Thoracic aorta (tissue), 2 donors: ENCODE results near the gene CNTNAP2. TPM values are rescaled to one million over a fixed set of nuclear protein-coding genes. Genes with fewer than 3 reads are reported as not detected.

Experiments used
- ATAC-seq: fragments of 150-250 bp; one replicate; pipeline ENCODE4 v1.8.0; 2017; ENCODE audit warnings: low read depth; ENCODE audit not compliant: insufficient number of reproducible peaks, low FRiP score
- DNase-seq: peaks from one replicate; pipeline ENCODE4 v3.0.0-alpha.2; 2020; ENCODE audit warnings: low spot score
- H3K27ac ChIP-seq, 2 donors: fragments of 200-600 bp; sonication (generic); 1 replicate in 1 of 2; 2 replicates in 1 of 2; pipeline ENCODE4 v1.5.1; 2016; ENCODE audit warnings: mild to moderate bottlenecking in 2 of 2, moderate library complexity in 2 of 2
- H3K27me3 ChIP-seq: fragments of 200-600 bp; sonication (generic); replicated peaks from 2 replicates; pipeline ENCODE4 v1.6.0; 2016; ENCODE audit warnings: mild to moderate bottlenecking; ENCODE audit not compliant: insufficient read depth
- H3K36me3 ChIP-seq: fragments of 200-600 bp; sonication (generic); one replicate; pipeline ENCODE4 v1.5.1; 2016
- H3K4me1 ChIP-seq, 2 donors: fragments of 200-600 bp; sonication (generic); 1 replicate in 1 of 2; 2 replicates in 1 of 2; pipeline versions ENCODE4 v1.5.1 to v1.6.0; 2016; ENCODE audit warnings: low read depth in 2 of 2, mild to moderate bottlenecking in 1 of 2; ENCODE audit not compliant: control insufficient read depth in 1 of 2
- H3K4me3 ChIP-seq: fragments of 200-600 bp; sonication (generic); 2 replicates; pipeline ENCODE4 v1.5.1; 2016; ENCODE audit warnings: mild to moderate bottlenecking
- H3K9me3 ChIP-seq: fragments of 200-600 bp; sonication (generic); 2 replicates; pipeline ENCODE4 v1.5.1; 2016
- total RNA-seq, 2 donors: library from RNA; depleted of rRNA; stranded (reverse); fragments of >200 nt; gene quantifications; one replicate each; pipeline versions ENCODE4 v1.1.0 to v1.2.3, GENCODE V29; 2016
- TF ChIP-seq, protein P1 (sequence below): fragments of 200-600 bp; sonication (generic); IDR thresholded peaks from one replicate; pipeline ENCODE4 v1.5.1; 2019; ENCODE audit warnings: antibody characterized with exemption

Gene CNTNAP2
- total RNA-seq, 2 donors from 2014 or later: not detected

DNA sequence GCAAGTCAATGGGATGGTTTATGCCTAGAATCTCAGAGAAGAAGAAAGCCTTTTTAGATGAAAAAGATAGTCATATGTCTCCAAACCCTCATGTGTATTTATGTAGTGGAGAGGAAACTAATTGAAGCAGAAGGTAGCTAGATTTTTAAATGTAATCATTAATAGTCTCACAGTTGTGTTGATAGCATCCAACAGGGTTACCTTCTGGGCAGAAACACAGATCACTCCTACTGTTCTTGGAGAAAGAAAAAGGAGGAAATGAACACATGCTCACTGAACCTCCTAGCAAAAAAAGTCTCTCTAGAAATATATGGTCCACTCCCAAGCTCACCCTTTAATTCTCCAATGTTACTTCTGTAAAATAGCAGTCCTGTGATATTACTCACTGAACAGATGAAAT is 1696.7 kb downstream of the CNTNAP2 start:
- TF ChIP-seq, protein P1, sequence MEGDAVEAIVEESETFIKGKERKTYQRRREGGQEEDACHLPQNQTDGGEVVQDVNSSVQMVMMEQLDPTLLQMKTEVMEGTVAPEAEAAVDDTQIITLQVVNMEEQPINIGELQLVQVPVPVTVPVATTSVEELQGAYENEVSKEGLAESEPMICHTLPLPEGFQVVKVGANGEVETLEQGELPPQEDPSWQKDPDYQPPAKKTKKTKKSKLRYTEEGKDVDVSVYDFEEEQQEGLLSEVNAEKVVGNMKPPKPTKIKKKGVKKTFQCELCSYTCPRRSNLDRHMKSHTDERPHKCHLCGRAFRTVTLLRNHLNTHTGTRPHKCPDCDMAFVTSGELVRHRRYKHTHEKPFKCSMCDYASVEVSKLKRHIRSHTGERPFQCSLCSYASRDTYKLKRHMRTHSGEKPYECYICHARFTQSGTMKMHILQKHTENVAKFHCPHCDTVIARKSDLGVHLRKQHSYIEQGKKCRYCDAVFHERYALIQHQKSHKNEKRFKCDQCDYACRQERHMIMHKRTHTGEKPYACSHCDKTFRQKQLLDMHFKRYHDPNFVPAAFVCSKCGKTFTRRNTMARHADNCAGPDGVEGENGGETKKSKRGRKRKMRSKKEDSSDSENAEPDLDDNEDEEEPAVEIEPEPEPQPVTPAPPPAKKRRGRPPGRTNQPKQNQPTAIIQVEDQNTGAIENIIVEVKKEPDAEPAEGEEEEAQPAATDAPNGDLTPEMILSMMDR: no peak
- H3K27me3 ChIP-seq: no peaks in the 10 kb centered on the region
- H3K9me3 ChIP-seq: no peaks in the 10 kb centered on the region
- no peak for ATAC-seq
- DNase-seq: no peak
- H3K36me3 ChIP-seq: no peaks in the 10 kb centered on the region
- no peak overlapping the region for H3K4me3 ChIP-seq
- peaks cover 0 to 5% of the 10 kb centered on the region in 2 donors for H3K4me1 ChIP-seq
- no peak overlapping the region for H3K27ac ChIP-seq

DNA sequence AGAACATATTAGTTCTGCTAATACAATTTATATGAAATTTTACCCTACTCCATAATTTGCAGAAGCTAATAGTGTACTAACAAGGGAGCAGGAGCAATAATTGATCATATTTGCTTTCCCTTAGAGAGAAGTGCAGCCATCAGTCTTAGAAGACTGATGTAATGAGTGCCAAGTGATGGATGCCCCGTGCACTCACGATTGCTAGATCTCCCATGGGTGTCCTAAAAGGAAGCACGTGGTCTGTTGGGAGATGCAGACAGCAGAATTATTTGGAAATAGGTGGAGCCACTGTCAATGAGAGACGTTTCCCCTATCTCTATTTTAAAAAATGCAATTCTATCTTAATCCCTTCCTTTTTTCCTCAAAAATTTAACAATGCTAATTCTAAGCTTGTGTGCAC is 1701.7 kb downstream of the CNTNAP2 start:
- Histone ChIP-seq H3K36me3 (no peaks in the 10 kb centered on the region), H3K4me3 (no peak overlapping the region), H3K27ac (no peak overlapping the region), H3K27me3 (no peaks in the 10 kb centered on the region), H3K4me1 (no peaks in the 10 kb centered on the region), H3K9me3 (no peaks in the 10 kb centered on the region)
- DNase-seq (no peak), ATAC-seq (no peak)
- TF ChIP-seq, protein P1: no peak

DNA sequence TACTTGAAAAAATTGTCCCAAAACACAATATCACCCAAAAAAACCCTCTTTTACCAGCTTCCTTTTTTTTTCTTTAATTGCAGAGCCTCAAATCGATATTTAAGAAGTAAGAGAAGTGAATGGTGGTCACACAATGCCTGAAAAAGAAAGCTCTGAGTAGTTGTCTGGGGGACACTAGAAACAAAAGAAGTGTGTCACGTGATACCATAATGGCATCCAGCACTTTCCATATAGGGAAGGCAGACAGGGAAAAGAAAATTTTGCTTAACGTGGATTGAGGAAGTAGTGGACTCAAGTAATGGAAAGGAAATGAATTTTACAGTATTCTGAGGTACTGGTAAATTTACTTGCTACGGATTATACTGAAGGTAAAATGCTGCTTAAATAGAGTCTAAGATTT is 1708.1 kb downstream of the CNTNAP2 start:
- H3K4me3 ChIP-seq: no peak overlapping the region
- ATAC-seq (no peak), DNase-seq (no peak)
- no peaks in the 10 kb centered on the region for H3K27me3 ChIP-seq
- H3K27ac ChIP-seq: no peak overlapping the region
- no peaks in the 10 kb centered on the region for H3K36me3 ChIP-seq
- H3K4me1 ChIP-seq: no peaks in the 10 kb centered on the region
- TF ChIP-seq, protein P1: no peak
- no peaks in the 10 kb centered on the region for H3K9me3 ChIP-seq

DNA sequence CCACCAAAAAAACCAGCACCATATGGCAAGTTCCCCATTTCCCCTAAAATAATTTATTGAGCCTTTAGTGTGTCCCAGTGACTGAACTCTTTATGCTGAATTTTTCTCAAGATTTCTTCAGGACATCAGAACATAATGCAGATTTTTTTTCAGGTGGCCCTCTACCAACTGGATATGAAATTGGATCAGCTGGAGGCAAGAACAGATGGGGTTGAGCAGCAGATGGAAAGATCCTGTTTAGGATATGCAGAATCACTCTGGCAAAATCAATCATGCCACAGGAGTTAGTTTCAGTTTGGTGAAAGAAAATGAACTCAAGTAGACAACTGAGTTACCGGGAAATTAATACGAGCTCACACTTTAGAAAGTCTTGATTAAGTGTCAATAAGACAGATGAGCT is 1712.4 kb downstream of the CNTNAP2 start:
- no peak overlapping the region for H3K27ac ChIP-seq
- no peaks in the 10 kb centered on the region for H3K4me1 ChIP-seq
- H3K9me3 ChIP-seq: no peaks in the 10 kb centered on the region
- H3K36me3 ChIP-seq: no peaks in the 10 kb centered on the region
- DNase-seq: no peak
- no peak overlapping the region for H3K4me3 ChIP-seq
- TF ChIP-seq, protein P1: no peak
- no peak for ATAC-seq
- H3K27me3 ChIP-seq: no peaks in the 10 kb centered on the region

DNA sequence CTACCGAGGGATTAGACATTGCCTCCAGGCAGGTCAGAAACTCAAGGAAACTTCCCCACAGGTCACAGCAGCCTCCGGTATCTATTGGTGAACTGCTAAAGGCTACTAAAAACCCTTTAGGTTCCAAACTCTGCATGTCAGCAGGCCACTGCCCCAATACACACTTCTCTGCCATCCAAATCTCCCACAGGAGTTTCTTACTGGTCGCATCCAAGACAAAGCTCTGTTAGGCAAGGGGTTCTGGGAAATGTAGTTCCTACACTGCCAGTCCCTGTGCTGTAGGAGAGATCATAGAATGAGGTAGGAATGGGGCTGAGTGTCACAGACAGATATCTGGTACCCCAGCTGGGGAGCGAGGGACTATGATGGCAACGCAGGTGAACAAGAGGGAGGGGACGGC is 1717.0 kb downstream of the CNTNAP2 start:
- H3K4me1 ChIP-seq: no peaks in the 10 kb centered on the region
- no peak overlapping the region for H3K4me3 ChIP-seq
- no peak overlapping the region for H3K27ac ChIP-seq
- no peaks in the 10 kb centered on the region for H3K36me3 ChIP-seq
- DNase-seq (no peak), ATAC-seq (no peak)
- no peaks in the 10 kb centered on the region for H3K9me3 ChIP-seq
- TF ChIP-seq, protein P1: no peak
- no peaks in the 10 kb centered on the region for H3K27me3 ChIP-seq
